HepG2 (cell line): ENCODE results near the gene AMBRA1. TPM values are rescaled to one million over a fixed set of nuclear protein-coding genes. Genes with fewer than 3 reads are reported as not detected.

Experiments used
- ATAC-seq: fragments of 200-7000 bp; cut with Tn5 transposase; 3 replicates; pipeline ENCODE4 v1.9.1; 2020; ENCODE audit warnings: mild to moderate bottlenecking, moderate library complexity
- BruUV-seq: library from RNA; stranded (reverse); fragments of 400-500 nt; replicated peaks from 2 replicates; lab custom pipeline; 2021; lab: Mats Ljungman, UMichigan
- CTCF ChIA-PET: fragments of 300-600 bp; formaldehyde crosslinking; extraction: SDS; loops from one replicate; lab custom pipeline; 2021; ENCODE audit warnings: low total read pairs, inconsistent platforms, low intra/inter-chr PET ratio; lab: Yijun Ruan, JAX
- POLR2A ChIA-PET: fragments of 350-600 bp; sonication (Branson Sonifier 250); formaldehyde crosslinking; loops from one replicate; lab custom pipeline; 2020; ENCODE audit warnings: antibody characterized with exemption, inconsistent platforms; lab: Yijun Ruan, JAX
- DNase-seq: peaks from one replicate; pipeline ENCODE4 v3.0.0-alpha.2; 2015; ENCODE audit warnings: low spot score
- FAIRE-seq: peaks from 3 replicates; lab custom pipeline; 2011; peaks lifted over from hg19 to GRCh38; lab: Jason Lieb, UNC
- H2AFZ ChIP-seq: one replicate; pipeline ENCODE4 v1.6.1; 2011; ENCODE audit warnings: low read length, inconsistent platforms
- H3K27ac ChIP-seq: fragments of 300-600 bp; 3 replicates; pipeline ENCODE4 v1.8.0; 2011; ENCODE audit warnings: mixed run types, mild to moderate bottlenecking, mixed read lengths, low read length, inconsistent platforms; ENCODE audit not compliant: insufficient read depth; ENCODE audit errors: extremely low read length
- H3K27me3 ChIP-seq, 2 experiments: fragments of 200-600 bp in 1 of 2; 2 replicates in 1 of 2; 3 replicates in 1 of 2; pipeline versions ENCODE4 v1.6.0 to v1.8.0; 2011; ENCODE audit warnings: low read length in 2 of 2, mild to moderate bottlenecking in 2 of 2, moderate library complexity in 2 of 2, inconsistent platforms in 1 of 2; ENCODE audit not compliant: insufficient read depth in 2 of 2, control insufficient read depth in 1 of 2
- H3K36me3 ChIP-seq, 2 experiments: fragments of 200-600 bp in 1 of 2; replicated peaks in 1 of 2; 2 replicates in 1 of 2; 3 replicates in 1 of 2; pipeline versions ENCODE4 v1.5.1 to v1.8.0; 2011; ENCODE audit warnings: low read length in 2 of 2, inconsistent platforms in 1 of 2; ENCODE audit not compliant: insufficient read depth in 2 of 2, control insufficient read depth in 1 of 2
- H3K4me1 ChIP-seq: 2 replicates; pipeline ENCODE4 v1.5.1; 2012; ENCODE audit warnings: low read length, inconsistent platforms; ENCODE audit not compliant: insufficient read depth
- H3K4me2 ChIP-seq: 2 replicates; pipeline ENCODE4 v1.6.0; 2011; ENCODE audit warnings: low read depth, low read length, inconsistent platforms
- H3K4me3 ChIP-seq, 3 experiments: fragments of 200-600 bp in 1 of 3; sonication (generic), shearing (Covaris generic) in 1 of 3; replicated peaks in 1 of 3; 2 replicates each; pipeline ENCODE4 v1.5.1; 2011 to 2016; ENCODE audit warnings: low read length in 3 of 3, inconsistent platforms in 2 of 3, low read depth in 2 of 3, mild to moderate bottlenecking in 2 of 3, control low read depth in 1 of 3, mixed read lengths in 1 of 3; ENCODE audit not compliant: insufficient read depth in 1 of 3
- H3K79me2 ChIP-seq: one replicate; pipeline ENCODE4 v1.6.1; 2011; ENCODE audit warnings: low read length, inconsistent platforms; ENCODE audit not compliant: insufficient read depth
- H3K9ac ChIP-seq: 2 replicates; pipeline ENCODE4 v1.6.0; 2011; ENCODE audit warnings: mild to moderate bottlenecking, low read depth, low read length, inconsistent platforms; ENCODE audit not compliant: insufficient read depth
- H3K9me3 ChIP-seq: 2 replicates; pipeline ENCODE4 v1.5.1; 2012; ENCODE audit warnings: mild to moderate bottlenecking, low read length
- H4K20me1 ChIP-seq: 2 replicates; pipeline ENCODE4 v1.6.0; 2011; ENCODE audit warnings: inconsistent platforms, mild to moderate bottlenecking, low read length, moderate library complexity; ENCODE audit not compliant: insufficient read depth
- ATM ChIP-seq: fragments of 450-650 bp; IDR thresholded peaks from 2 replicates; pipeline ENCODE4 v1.7.1; 2017; ENCODE audit warnings: mild to moderate bottlenecking, borderline replicate concordance
- CEBPG ChIP-seq: IDR thresholded peaks from 2 replicates; pipeline ENCODE4 v1.6.1; 2016
- HNF4A ChIP-seq: sonication (generic); formaldehyde crosslinking; IDR thresholded peaks from 2 replicates; pipeline ENCODE4 v1.4.0; 2020; ENCODE audit warnings: missing genetic modification reagents
- IKZF5 ChIP-seq: IDR thresholded peaks from 2 replicates; pipeline ENCODE4 v1.6.1; 2018; ENCODE audit warnings: missing genetic modification reagents, mild to moderate bottlenecking, missing compliant biosample characterization
- TIGD3 ChIP-seq: sonication (generic); formaldehyde crosslinking; IDR thresholded peaks from 2 replicates; pipeline ENCODE4 v1.5.1; 2020; ENCODE audit warnings: mild to moderate bottlenecking, missing genetic modification reagents, borderline replicate concordance
- ZFP91 ChIP-seq: sonication (generic); formaldehyde crosslinking; IDR thresholded peaks from 2 replicates; pipeline ENCODE4 v1.9.0; 2022; ENCODE audit warnings: missing genetic modification reagents, mild to moderate bottlenecking, borderline replicate concordance
- ZNF326 ChIP-seq: sonication (generic); formaldehyde crosslinking; IDR thresholded peaks from 2 replicates; pipeline ENCODE4 v1.4.0; 2020; ENCODE audit warnings: missing genetic modification reagents, borderline replicate concordance
- ZNF432 ChIP-seq: sonication (generic); formaldehyde crosslinking; IDR thresholded peaks from 2 replicates; pipeline ENCODE4 v1.5.0; 2020; ENCODE audit warnings: missing genetic modification reagents, mild to moderate bottlenecking, borderline replicate concordance
- ZNF556 ChIP-seq: sonication (generic); formaldehyde crosslinking; IDR thresholded peaks from 2 replicates; pipeline ENCODE4 v1.4.0; 2020; ENCODE audit warnings: mild to moderate bottlenecking, missing genetic modification reagents, borderline replicate concordance
- ZNF616 ChIP-seq: sonication (generic); formaldehyde crosslinking; IDR thresholded peaks from 2 replicates; pipeline ENCODE4 v1.5.0; 2020; ENCODE audit warnings: low read depth, mild to moderate bottlenecking, missing genetic modification reagents
- WGBS: methylation state at CpG from one replicate; pipeline ENCODE4 v1.1.6; 2017; ENCODE audit warnings: low lambda C conversion rate; 5-methylcytosine and 5-hydroxymethylcytosine counted together
- in situ Hi-C: cut with HindIII; loops from 2 replicates; pipeline ENCODE4 v1.10.0; 2017; ENCODE audit warnings: low pct_unique_long_range_greater_than_20kb; ENCODE audit not compliant: extremely low pct_ligation_motif_present
- intact Hi-C: fragments of 100-400 bp; cut with micrococcal nuclease; formaldehyde crosslinking; loops from one replicate; pipeline ENCODE4 v1.10.0; 2022; ENCODE audit not compliant: unreplicated experiment
- polyA plus RNA-seq, 8 experiments: library from polyadenylated mRNA; depleted of rRNA in 3 of 8; stranded (reverse) in 7 of 8; unstranded in 1 of 8; fragments of >200 nt; fragmentation: Illumina TruSeq in 4 of 8; extraction: Trizol in 4 of 8; gene quantifications; 2 replicates each; pipeline versions ENCODE4 v1.2.1 to v1.2.3, GENCODE V29; 2011 to 2016; ENCODE audit warnings: low read depth in 4 of 8, missing spikeins in 1 of 8, mixed read lengths in 1 of 8; ENCODE audit not compliant: insufficient read depth in 1 of 8
- total RNA-seq, 5 experiments: library from RNA; depleted of rRNA; stranded (reverse); fragments of >200 nt; fragmentation: Illumina TruSeq; extraction: Trizol; gene quantifications; 2 replicates each; pipeline ENCODE4 v1.2.3, GENCODE V29; 2016; ENCODE audit warnings: low read depth in 1 of 5

Gene AMBRA1
- total and polyA plus RNA-seq, 2 of the 13 experiments (the other 11 are each of a cell fraction or from before 2014, with no cell fraction given), result 15.7 to 26.0 TPM

- H3K79me2 ChIP-seq, result peaks cover 15% of the 10 kb centered on the region
- H3K4me2 ChIP-seq, result no peak overlapping the region
- peaks cover 38% of the 10 kb centered on the region for H4K20me1 ChIP-seq
- no peaks in the 10 kb centered on the region for H3K27me3 ChIP-seq
- peaks cover 32% of the 10 kb centered on the region for H3K4me1 ChIP-seq
- H3K27ac ChIP-seq, result no peak overlapping the region
- 96% methylated on average over 7 of the region's 7 CpGs for WGBS
- intact Hi-C loops, result no loop called here
- ATAC-seq, result no peak
- in situ Hi-C loops, result no loop called here
- H2AFZ ChIP-seq, result no peak overlapping the region
- CTCF ChIA-PET, result no interaction called here
- H3K9ac ChIP-seq, result no peak overlapping the region
- TF ChIP-seq ZNF432 (no peak), IKZF5 (CRISPR knock-in tag) (no peak), ATM (no peak), ZFP91 (CRISPR knock-in tag) (no peak), ZNF326 (CRISPR knock-in tag) (no peak), TIGD3 (CRISPR knock-in tag) (no peak), CEBPG (no peak), HNF4A (CRISPR knock-in tag) (no peak), ZNF556 (CRISPR knock-in tag) (no peak), ZNF616 (CRISPR knock-in tag) (no peak)
- POLR2A ChIA-PET, result no interaction called here
- no peak for FAIRE-seq
- H3K36me3 ChIP-seq, result peaks cover 1 to 11% of the 10 kb centered on the region in 2 experiments
- no peak for DNase-seq
- H3K4me3 ChIP-seq, result no peak overlapping the region
- no TSS peak for BruUV-seq
- H3K9me3 ChIP-seq, result no peaks in the 10 kb centered on the region
These were observed 136.0 kb downstream of the AMBRA1 start for GRCh38 chr11:46457659-46458424.
